TTC549 (cell line): ENCODE data around the gene DDOST.

ENCODE experiments used
- FAIRE-seq: peaks from 2 replicates; lab custom pipeline; 2012; peaks lifted over from hg19 to GRCh38; lab: Jason Lieb, UNC

The DDOST gene

GRCh38 chr1:20661207-20662109 is at the start of gene DDOST:
Gene DDOST (minus strand): TSS chr1:20661369. CDS start chr1:20661350, 19 bp downstream.
- FAIRE-seq = peak; percentile 98

DNA sequence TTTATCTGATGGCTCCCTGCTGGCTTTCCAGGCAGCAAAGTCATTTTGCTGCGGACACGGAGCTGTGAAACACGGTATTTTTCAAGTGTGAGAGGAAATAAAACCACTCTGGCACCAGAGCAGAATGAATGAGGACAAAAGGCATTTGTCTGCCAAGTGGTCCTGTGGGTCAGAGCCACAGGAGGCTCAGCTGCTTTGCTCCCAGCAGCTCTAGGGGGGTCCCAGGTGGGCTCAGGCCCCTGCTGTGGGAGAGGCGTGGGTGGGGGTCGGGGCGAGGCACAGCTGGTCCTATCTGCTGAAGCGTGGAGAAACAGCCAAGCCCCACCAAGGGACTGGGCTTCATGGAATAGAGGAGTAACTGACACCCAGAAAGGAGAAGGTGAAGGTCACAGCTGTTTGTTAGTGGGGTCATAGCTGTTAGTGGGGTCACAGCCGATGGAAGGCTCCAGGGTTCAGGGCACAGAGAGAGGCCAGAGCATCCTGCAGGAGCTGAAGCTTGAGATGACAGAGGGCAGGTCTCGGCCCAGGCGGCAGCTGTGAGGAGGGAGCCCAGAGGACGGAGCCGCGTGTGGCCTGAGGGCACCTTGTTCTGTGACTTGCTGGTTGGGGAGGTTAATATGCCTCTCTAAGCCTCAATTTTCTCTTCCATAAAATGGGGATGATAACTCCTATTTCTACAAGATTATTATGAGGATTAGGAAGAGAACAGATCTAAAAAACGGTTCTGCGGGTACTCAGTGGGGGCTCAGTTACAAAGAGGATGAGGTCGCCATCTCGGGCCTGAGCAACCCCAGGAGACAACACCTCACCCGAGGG is 49.5 kb upstream of the DDOST start:
- no peak for FAIRE-seq

DNA sequence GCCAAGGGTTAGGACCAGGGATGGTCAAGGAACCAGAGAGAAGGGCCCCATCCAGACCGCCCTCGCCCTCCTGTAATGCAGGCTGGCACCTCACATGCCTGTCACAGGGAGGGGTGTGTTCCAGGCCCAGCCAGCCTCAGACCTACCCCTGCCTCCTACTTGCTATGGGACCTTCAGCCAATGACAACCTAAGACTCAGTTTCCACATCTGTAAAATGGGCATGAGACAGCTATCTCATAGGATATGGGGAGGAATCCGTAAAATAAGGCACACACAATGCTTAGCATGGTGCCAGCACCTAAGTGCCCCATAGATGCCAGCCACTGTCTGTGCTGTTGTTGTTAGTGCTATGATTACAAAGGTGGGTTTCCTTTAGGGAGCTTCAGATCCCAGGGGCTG is 48.7 kb upstream of the DDOST start:
- no peak for FAIRE-seq

DNA sequence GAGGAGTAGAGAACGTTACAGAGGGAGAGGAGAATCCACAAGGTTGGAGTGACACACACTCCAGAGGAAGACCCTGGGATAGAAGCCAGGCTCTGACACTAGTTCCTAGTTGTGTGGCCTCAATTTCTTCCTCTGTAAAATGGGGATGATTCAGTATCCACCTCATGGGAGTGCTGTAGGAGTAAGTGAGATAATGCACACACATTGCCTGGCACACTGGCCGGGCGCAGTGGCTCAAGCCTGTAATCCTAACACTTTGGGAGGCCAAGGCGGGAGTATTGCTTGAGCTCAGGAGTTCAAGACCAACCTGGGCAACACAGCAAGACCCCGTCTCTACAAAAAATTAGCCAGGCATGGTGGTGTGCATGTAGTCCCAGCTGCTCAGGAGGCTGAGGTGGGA is 47.7 kb upstream of the DDOST start:
- no peak for FAIRE-seq

DNA sequence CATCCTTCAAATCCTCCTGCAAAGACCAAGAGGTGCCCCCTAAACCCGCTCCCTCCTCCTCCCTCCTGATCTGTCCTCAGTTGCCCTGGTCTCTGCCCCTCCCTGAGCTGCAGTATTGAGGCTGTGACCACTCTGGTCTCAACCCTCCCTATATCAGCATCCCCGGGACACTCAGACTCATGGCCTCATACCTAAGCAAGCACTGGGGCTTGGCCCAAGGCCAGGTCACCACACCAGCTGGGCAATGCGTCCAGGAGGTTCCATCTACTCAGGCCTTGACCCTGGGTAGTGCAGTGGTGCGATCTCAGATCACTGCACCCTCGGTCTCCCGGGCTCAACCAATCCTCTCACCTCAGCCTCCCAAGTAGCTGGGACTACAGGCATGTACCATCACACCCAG is 46.9 kb upstream of the DDOST start:
- no peak for FAIRE-seq

GRCh38 chr1:20706841-20707240 is 45.7 kb upstream of the DDOST start:
- FAIRE-seq = no peak

DNA sequence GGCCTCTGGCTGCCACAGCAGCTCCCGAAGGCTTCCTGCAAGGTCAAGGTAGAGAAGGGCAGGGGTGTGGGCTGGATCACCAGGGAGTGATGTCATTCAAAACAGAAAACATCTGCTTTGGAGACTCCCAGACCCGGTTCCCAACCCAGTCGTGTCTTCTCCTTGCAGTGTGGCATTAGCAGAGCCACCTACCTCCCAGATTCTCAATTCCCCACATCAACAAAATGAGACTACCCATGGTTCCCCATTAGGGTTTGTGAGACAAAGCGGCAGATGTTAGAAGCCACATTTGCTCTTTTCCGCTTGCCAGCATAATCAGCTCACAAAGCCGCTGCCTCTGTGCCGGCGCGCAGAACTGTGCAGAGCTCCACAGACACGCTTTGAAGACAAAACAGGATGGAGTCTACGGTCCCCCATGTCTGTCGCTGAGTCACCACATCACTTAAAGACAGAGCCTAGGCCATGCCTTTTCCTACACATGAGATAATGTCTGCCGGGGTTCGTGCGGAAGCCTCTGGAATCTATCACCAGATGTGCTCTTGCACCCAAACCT is 44.1 kb upstream of the DDOST start:
- FAIRE-seq = no peak

DNA sequence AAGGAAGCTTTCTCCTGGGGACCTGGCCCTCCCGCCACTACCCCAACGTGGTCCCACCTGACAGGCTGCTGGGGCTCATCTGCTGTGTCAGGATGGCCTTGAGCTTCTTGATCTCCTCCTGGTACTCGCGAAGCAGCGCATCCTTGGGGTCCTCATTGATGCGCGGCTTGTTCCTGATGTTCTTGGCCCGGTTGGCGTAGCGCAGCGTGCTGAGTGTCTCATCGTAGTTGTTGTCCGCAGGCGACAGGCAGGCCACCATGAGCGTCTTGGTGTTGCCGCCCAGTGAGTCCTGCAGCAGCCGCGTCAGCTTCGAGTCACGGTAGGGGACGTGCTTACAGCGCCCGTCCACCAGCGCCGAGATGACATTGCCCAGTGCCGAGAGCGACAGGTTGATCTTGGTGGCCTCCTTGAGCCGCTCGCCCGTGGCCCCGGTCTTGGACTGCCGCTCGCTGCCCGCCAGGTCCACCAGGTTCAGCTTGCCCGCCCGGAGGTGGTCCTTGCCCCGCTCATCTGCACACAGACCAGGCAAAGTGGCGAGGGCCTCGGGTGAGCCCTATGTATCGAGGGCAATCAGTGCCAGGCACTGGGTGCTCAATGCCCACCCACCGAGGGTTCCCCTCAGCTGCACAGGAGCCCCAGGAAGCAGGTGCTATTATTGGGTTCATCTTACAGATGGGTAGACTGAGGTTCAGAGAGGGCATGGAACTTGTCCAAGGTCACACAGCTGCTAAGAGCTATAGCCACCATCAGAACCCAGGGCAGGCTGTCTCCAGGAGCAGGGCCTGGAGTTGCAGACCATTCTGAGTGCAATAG is 43.4 kb upstream of the DDOST start:
- FAIRE-seq = no peak

DNA sequence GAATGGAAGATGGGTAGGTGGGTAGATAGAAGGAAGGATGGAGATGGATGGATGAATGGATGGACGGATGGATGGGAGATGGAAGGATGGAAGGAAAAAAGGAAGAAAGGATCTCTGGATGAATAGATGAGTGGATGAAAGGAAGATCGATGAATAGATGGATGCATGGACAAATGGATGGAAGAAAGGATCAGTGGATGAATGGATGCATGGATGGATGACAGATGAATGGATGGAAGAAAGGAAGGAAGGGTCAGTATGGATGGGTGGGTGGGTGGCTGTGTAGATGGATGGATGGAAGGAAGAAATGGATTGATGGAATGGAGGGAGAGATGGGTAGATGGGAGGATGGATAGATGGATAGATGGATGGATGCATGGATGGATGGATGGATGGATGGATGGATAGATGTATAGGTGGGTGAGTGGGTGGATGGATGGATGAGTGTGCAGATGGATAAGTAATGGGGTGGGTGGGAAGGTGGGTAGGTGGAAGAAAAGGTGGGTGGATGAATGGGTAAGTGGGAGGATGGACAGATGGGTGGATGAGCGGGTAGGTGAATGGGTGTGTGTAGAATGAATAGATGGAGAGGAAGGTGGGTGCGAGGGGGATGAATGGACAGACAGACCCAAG is 42.1 kb upstream of the DDOST start:
- FAIRE-seq = no peak

DNA sequence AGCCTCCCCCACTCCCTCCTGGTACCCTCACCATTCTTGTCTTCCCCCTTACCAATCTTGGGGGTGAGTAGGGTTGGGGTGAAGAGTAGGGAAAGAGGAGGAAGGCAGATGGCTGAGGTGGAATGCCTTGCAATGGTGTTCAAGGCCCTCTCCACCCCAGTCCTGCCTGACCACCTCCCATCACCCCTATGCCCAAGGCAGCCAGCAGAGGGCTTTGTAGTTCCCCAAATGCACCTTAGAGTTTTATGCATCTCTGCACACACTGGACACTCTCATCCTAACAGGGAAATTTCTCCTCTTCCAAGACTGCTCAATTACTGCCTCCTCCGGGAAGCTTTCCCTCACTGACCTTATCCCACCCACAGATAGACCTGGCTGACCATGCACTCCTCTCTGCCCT is 41.2 kb upstream of the DDOST start:
- FAIRE-seq = no peak

DNA sequence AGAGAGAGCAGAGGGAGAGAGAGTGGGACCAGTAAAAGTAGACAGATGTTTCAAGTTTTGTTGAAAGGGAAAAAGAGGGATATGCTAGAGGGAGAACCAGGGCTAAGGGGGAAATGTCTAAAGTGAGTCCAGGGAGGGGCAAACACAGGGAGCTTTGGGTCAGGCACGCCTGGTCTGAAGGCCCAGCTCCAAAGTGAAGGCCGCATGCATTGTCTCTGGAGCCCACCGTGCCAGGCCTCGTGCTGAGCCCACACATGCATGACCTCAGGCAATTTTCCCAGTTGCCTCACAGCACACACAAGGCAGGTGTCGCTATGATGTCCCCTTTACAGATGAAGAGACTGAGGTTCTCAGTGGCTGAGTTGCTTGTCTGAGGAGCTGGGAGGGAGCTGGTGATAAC is 40.7 kb upstream of the DDOST start:
- FAIRE-seq = no peak

DNA sequence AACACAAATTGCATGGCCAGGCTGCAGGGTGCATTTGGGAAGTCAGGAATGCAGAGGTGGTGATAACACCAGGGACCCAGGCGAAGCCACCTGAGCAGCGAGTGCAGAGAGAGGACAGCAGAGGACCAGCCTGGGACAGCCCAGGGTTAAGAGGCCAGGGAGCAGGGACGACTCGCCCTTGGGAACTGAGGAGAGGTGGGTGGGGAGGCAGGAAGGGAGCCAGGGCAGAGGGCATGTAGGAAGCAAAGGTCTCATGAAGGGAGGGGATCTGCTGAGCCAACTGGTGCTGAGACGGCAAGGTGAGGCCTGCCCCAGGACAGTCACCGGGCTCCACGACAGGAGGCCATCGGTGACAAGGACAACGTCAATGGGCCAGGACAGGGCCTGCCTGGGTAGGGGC is 40.3 kb upstream of the DDOST start:
- no peak for FAIRE-seq

DNA sequence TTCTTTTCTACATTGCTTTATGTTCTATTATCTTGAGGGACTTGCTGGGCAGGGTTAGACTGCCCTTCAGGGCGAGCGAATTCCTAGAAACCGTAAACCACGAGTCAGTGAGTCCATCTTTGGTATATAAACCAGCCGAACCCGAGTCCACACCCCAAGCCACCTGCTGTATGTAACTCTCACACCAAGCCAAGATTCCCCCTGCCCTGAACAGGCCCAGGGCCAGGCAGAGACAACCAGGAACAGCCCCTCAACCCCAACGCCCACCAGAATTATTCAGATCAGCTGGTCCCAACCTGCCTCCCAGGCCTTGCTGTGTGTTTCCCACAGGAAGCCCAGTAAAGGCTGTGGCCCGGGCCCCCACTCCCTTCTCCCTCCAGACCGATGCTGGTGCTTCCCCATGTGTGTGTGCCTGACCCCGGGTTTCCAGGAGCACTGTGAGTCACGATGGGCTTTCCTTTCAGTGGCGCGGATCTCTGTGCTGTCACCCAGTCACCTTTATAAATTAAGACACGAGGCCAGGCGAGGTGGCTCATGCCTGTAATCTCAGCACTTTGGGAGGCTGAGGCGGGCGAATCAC is 39.6 kb upstream of the DDOST start:
- FAIRE-seq = no peak

GRCh38 chr1:20699558-20699957 is 38.4 kb upstream of the DDOST start:
- no peak for FAIRE-seq

DNA sequence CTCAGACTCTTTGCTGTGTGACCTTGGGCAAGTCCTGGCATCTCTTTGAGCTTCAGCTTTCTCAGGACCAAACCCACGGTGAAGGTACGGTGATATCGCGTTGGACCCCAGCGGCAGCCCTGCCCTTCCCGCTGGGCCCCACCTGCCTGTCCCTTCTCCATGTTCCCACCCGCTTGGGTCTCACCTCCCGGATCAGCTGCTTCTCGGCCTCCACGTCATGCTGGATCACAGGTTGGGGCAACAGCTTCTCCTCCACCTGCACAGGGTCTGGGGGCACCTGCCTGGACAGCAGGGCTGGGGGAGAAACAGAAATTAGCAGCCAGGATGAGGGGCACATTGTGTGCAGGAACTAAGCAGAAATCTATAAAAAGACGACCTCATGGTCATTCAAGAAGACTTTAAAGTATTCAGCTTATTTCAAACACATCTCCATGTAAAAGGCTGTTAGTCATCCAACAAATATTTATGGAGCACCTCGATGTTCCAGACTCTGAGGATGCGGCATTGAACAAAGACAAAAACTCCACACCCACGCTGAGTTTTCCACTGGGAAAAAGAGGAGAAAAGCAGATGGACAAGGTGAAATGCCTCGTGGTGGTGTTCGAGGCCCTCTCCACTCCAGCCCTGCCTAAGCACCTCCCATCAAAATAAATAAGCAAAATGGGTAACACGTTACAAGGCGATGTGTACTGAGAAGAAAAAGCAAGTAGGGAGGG is 37.2 kb upstream of the DDOST start:
- FAIRE-seq = no peak

- FAIRE-seq = no peak
These were observed 36.4 kb upstream of the DDOST start for GRCh38 chr1:20697563-20697962.

GRCh38 chr1:20696397-20697333 is 35.5 kb upstream of the DDOST start:
- FAIRE-seq = no peak

DNA sequence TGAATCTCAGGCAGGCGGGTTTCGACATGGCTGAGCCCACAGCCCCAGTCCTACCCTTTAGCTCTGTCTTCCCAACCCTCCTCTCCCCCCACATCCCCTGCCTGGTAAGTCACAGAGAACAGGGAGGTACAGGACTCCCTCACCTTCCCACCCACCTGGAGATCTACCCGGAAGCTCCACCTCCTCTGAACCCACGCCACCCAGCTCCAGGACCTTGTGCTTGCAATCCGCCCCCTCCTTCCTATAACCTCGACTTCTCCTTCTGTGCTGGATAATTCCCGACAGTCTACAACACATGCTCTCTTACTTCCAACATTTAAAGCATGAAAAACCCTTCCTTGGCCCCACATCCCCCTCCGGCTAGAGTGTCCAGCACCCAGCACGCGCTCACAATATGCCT is 34.3 kb upstream of the DDOST start:
- FAIRE-seq = no peak

GRCh38 chr1:20693623-20694022 is 32.5 kb upstream of the DDOST start:
- FAIRE-seq = no peak

DNA sequence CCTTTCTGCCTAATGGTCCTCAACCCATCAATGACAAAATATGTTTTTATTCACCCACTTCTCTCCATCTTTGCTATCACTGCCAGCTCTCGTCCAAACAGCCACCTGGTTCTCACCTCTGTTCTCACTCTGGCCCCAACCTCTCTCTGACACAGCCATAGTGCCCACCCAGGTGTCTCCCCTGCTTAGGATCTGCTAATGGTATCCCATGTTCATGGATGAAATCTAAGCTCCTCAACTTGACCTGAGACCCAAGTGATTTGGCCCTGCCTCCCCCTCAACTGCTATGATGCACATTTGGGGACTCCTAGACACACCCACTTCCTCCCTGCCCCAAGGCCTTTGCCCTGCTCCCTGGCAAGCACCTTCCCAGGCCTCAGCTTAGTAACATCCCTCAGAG is 30.7 kb upstream of the DDOST start:
- no peak for FAIRE-seq
